Naive B cell (primary cell): ENCODE results near the gene KCNQ1. TPM values are rescaled to one million over a fixed set of nuclear protein-coding genes. Genes with fewer than 3 reads are reported as not detected.

ENCODE experiments used
- ATAC-seq, 2 donors: fragments of 150-1000 bp; cut with Tn5 transposase; 2 replicates each; pipeline ENCODE4 v1.10.0; 2021; ENCODE audit warnings: low read depth in 2 of 2, mild to moderate bottlenecking in 2 of 2, moderate library complexity in 2 of 2
- DNase-seq: peaks from one replicate; pipeline ENCODE4 v3.0.0; 2022
- H3K27ac Mint-ChIP-seq, 6 donors: one replicate each; pipeline ENCODE4 v1.8.0; 2020 to 2022; ENCODE audit warnings: mild to moderate bottlenecking in 6 of 6, mixed read lengths in 6 of 6, moderate library complexity in 5 of 6, inconsistent platforms in 2 of 6
- H3K27me3 Mint-ChIP-seq, 3 donors: one replicate each; pipeline ENCODE4 v1.8.0; 2021 to 2022; ENCODE audit warnings: mixed read lengths in 3 of 3, mild to moderate bottlenecking in 1 of 3
- H3K36me3 Mint-ChIP-seq, 2 donors: one replicate each; pipeline ENCODE4 v1.8.0; 2020 to 2022; ENCODE audit warnings: mixed read lengths in 2 of 2, inconsistent platforms in 1 of 2, mild to moderate bottlenecking in 1 of 2
- H3K4me1 Mint-ChIP-seq, 3 donors: one replicate each; pipeline ENCODE4 v1.8.0; 2020 to 2022; ENCODE audit warnings: mixed read lengths in 3 of 3, inconsistent platforms in 1 of 3, mild to moderate bottlenecking in 1 of 3, moderate library complexity in 1 of 3
- H3K4me3 Mint-ChIP-seq, 8 donors: one replicate each; pipeline ENCODE4 v1.8.0; 2020 to 2022; ENCODE audit warnings: mild to moderate bottlenecking in 8 of 8, mixed read lengths in 8 of 8, moderate library complexity in 8 of 8, inconsistent platforms in 2 of 8
- H3K9me3 Mint-ChIP-seq, 7 donors: one replicate each; pipeline ENCODE4 v1.8.0; 2020 to 2022; ENCODE audit warnings: mixed read lengths in 7 of 7, mild to moderate bottlenecking in 5 of 7, inconsistent platforms in 2 of 7, moderate library complexity in 1 of 7
- polyA plus RNA-seq, 6 donors: library from polyadenylated mRNA; unstranded; fragments of 300-500 nt; fragmentation: Illumina TruSeq; gene quantifications; one replicate each; pipeline ENCODE4 v1.2.3, GENCODE V29; 2021; ENCODE audit warnings: low read depth in 6 of 6

The KCNQ1 gene
- polyA plus RNA-seq, 6 donors from 2014 or later, result 9.3 to 22.6 (median 10.3) TPM

GRCh38 chr11:2577991-2578928 lies 133.5 kb downstream of the KCNQ1 start:
- Mint-ChIP-seq H3K9me3 (no peaks in the 10 kb centered on the region), H3K27ac (no peak overlapping the region), H3K4me1 (peaks cover 0 to 5% (median 0%) of the 10 kb centered on the region in 3 donors), H3K36me3 (no peaks in the 10 kb centered on the region), H3K27me3 (no peaks in the 10 kb centered on the region), H3K4me3 (peak overlapping the region in 1 of 8 donors; percentile 10)
- no peak for ATAC-seq
- DNase-seq, result no peak

GRCh38 chr11:2578929-2579270 lies 134.1 kb downstream of the KCNQ1 start:
- no peak for DNase-seq
- H3K36me3 Mint-ChIP-seq, result no peaks in the 10 kb centered on the region
- no peaks in the 10 kb centered on the region for H3K9me3 Mint-ChIP-seq
- peaks cover 0 to 5% (median 0%) of the 10 kb centered on the region in 3 donors for H3K4me1 Mint-ChIP-seq
- no peak overlapping the region for H3K4me3 Mint-ChIP-seq
- H3K27ac Mint-ChIP-seq, result no peak overlapping the region
- H3K27me3 Mint-ChIP-seq, result no peaks in the 10 kb centered on the region
- ATAC-seq, result no peak

DNA sequence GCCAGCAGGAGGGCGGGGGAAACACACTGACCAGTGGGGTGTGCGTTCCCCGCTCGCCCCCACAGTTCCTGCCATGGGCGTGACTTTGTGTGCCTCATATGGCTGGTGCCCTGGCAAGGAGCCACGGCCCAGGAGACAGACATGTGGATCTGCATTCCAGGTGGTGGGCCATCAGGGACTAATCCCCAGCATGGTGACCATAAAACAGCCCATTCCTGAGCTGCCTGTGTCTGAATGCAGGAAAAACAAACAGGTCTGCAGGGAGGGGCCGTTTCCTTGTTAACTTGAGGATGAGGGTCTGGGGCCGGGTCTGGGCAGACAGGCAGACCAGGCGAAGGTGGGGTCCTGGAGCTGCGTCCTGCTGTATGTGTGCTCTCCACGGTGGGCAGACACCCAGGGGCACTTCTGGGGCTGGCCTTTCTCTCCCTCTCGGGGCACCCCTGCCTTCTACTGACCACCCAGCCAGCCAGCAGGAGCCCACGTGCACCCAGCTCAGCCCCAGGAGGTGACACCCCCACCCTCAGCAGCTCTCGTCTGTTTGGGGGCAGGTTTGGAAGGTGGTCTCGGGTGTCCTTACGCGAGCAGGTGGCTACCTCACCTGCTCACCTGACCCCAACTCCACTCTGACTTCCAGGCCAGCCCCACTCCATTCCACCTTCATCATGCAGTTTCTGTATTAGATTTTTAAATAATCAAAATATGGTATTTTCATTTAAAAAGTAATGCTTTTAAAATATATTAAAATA lies 134.7 kb downstream of the KCNQ1 start:
- H3K4me1 Mint-ChIP-seq, result peaks cover 0 to 5% (median 0%) of the 10 kb centered on the region in 3 donors

DNA sequence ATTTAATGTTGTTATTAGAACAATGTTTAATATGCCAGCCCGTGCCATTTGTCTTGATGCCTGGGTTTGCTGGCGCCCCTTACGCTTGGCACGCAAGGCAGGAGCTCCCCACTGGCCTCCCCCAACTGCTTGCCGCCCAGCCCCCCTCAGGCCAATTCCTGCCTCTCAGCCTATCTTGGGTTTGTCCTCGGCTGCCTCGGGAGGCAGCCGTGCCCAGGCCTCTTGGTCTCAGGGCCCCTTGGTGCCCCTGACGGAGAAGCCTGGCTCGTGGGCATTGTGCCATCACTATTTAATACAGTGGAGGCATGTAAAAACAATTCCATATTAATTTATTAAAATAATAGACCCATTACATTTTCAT lies 135.2 kb downstream of the KCNQ1 start:
- peaks cover 0 to 5% (median 0%) of the 10 kb centered on the region in 3 donors for H3K4me1 Mint-ChIP-seq
- DNase-seq, result no peak
- no peaks in the 10 kb centered on the region for H3K9me3 Mint-ChIP-seq
- ATAC-seq, result no peak
- H3K27ac Mint-ChIP-seq, result no peak overlapping the region
- no peak overlapping the region for H3K4me3 Mint-ChIP-seq
- no peaks in the 10 kb centered on the region for H3K36me3 Mint-ChIP-seq
- H3K27me3 Mint-ChIP-seq, result no peaks in the 10 kb centered on the region

More for the DNA sequence above, 134.7 kb downstream of the KCNQ1 start:
- DNase-seq, result no peak
- H3K9me3 Mint-ChIP-seq, result no peaks in the 10 kb centered on the region
- H3K27me3 Mint-ChIP-seq, result no peaks in the 10 kb centered on the region
- H3K36me3 Mint-ChIP-seq, result no peaks in the 10 kb centered on the region
- H3K4me3 Mint-ChIP-seq, result no peak overlapping the region
- peak overlapping the region in 1 of 6 donors; percentile 44 for H3K27ac Mint-ChIP-seq
- no peak for ATAC-seq

GRCh38 chr11:2580571-2581001 lies 135.8 kb downstream of the KCNQ1 start:
- Mint-ChIP-seq H3K9me3 (no peaks in the 10 kb centered on the region), H3K36me3 (no peaks in the 10 kb centered on the region), H3K4me3 (no peak overlapping the region), H3K27me3 (no peaks in the 10 kb centered on the region), H3K27ac (no peak overlapping the region), H3K4me1 (peaks cover 0 to 5% (median 0%) of the 10 kb centered on the region in 3 donors)
- no peak for ATAC-seq
- no peak for DNase-seq

DNA sequence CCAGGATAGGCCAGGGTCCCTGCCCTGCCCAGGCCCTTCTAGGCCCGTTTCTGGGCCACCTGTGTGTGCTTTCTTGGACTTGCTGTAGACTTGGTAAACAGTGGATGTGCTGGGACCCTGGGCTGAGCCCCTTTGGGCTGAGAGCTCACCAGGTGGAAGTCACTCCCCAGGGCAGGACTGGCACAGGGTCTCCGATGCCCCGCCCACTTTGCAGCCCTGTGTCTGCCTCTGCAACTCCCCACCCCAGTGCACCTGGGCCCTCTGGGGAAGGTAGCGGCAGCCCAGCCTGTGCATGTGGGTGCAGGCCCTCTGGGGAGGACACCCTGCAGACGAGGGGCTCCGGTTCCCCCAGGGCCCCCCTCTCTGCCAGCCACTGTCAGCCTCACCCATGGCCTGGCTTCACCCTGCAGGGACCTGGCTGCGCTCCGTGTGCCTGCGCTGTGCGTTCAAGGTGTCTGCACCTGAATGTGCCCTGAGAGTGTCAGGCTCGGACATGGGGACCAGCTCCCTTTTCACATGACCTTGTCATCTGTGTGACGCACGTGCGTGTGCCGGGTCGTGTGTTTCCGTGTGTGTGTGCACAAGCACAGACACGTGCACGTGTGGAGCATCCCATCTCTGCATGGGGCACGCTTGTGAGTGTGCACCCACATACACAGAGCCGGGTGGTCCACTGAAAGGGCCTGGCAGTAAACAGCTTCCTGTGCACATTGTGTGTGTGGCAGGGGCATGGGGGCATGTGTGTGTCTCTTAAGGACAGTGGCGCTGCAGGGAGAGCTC lies 136.5 kb downstream of the KCNQ1 start:
- no peak for ATAC-seq
- Mint-ChIP-seq H3K27me3 (no peaks in the 10 kb centered on the region), H3K4me3 (no peak overlapping the region), H3K4me1 (peaks cover 0 to 5% (median 0%) of the 10 kb centered on the region in 3 donors), H3K9me3 (no peaks in the 10 kb centered on the region), H3K27ac (no peak overlapping the region), H3K36me3 (no peaks in the 10 kb centered on the region)
- no peak for DNase-seq

DNA sequence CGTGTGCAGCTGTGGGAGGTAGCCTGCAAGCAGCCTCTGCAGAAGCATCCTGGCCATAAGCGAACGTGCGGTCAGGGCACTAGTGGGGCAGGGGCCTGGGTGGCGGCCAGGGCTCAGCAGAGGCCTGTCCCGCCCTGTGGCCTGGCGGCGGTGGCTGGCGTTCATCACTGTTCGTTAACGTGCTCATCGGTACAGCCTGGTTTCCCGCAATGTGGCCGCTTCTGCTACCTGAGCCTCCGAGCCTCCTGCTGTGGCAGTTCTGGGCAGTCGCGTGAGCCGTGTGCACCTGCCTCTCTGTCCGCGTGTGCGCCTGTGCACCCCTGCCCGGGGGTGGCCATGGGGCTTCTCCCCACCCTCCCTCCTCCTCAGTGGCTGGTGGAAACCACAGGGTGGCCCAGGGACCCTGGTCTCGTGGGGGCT lies 137.1 kb downstream of the KCNQ1 start:
- Mint-ChIP-seq H3K27me3 (no peaks in the 10 kb centered on the region), H3K9me3 (no peaks in the 10 kb centered on the region), H3K27ac (no peak overlapping the region), H3K36me3 (no peaks in the 10 kb centered on the region), H3K4me3 (no peak overlapping the region), H3K4me1 (peaks cover 0 to 5% (median 0%) of the 10 kb centered on the region in 3 donors)
- no peak for DNase-seq
- no peak for ATAC-seq

DNA sequence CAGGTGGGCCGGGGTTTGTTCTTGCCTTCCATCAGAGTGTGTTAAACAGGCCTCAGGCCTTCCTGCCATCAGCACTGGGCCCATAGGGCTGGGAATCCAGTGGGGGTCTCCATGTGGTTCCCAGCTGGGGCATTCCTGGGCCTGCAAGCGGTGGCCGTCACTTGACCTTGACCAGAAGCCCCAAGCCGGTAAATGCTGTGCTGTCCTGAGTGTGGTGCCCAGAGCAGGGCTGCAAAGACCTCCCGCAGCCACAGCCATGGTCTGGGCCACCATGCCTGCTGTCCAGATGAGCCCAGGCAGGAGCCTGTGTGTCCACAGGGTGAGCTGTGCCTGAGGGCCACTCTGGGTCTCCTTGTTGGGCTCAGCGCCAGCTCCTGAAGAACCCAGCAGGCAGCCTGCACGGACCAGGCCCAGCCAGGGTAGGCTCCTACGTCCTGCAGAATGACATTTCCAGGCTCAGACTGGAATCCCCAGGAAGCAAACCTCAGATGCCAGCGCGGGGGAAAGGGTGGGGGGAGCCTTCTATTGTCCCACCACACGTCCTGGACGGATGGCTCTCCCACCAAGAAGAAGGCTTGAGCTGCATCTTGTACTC lies 137.6 kb downstream of the KCNQ1 start:
- no peaks in the 10 kb centered on the region for H3K9me3 Mint-ChIP-seq
- H3K27ac Mint-ChIP-seq, result no peak overlapping the region
- H3K36me3 Mint-ChIP-seq, result no peaks in the 10 kb centered on the region
- ATAC-seq (no peak), DNase-seq (no peak)
- H3K4me1 Mint-ChIP-seq, result peaks cover 0 to 5% (median 0%) of the 10 kb centered on the region in 3 donors
- no peaks in the 10 kb centered on the region for H3K27me3 Mint-ChIP-seq
- H3K4me3 Mint-ChIP-seq, result no peak overlapping the region

GRCh38 chr11:2582946-2583604 lies 138.3 kb downstream of the KCNQ1 start:
- H3K36me3 Mint-ChIP-seq, result no peaks in the 10 kb centered on the region
- no peak for DNase-seq
- no peaks in the 10 kb centered on the region for H3K27me3 Mint-ChIP-seq
- peaks cover 0 to 5% (median 0%) of the 10 kb centered on the region in 3 donors for H3K4me1 Mint-ChIP-seq
- ATAC-seq, result no peak
- peak overlapping the region in 1 of 6 donors; percentile 26 for H3K27ac Mint-ChIP-seq
- no peaks in the 10 kb centered on the region for H3K9me3 Mint-ChIP-seq
- no peak overlapping the region for H3K4me3 Mint-ChIP-seq

DNA sequence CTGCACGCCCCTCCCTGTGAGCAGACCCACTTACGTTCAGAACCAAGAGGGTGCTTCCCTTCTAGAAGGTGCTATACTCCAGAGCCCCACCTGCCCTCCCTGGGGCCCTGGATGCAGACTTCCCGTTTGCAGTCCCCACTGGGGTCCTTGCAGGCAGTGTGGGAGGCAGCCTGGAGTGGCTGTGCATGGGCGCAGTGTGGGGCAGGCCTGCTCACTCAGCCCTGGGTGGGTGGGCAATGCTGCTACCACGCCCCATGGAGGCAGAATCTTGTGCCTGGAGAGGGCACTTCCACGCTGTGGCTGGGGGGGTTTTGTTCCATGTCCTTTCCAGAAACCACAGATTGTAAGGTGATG lies 138.8 kb downstream of the KCNQ1 start:
- DNase-seq, result no peak
- no peaks in the 10 kb centered on the region for H3K36me3 Mint-ChIP-seq
- H3K9me3 Mint-ChIP-seq, result no peaks in the 10 kb centered on the region
- H3K27me3 Mint-ChIP-seq, result no peaks in the 10 kb centered on the region
- no peak for ATAC-seq
- H3K4me1 Mint-ChIP-seq, result peaks cover 0 to 5% (median 0%) of the 10 kb centered on the region in 3 donors
- peak overlapping the region in 1 of 6 donors; percentile 26 for H3K27ac Mint-ChIP-seq
- H3K4me3 Mint-ChIP-seq, result no peak overlapping the region

DNA sequence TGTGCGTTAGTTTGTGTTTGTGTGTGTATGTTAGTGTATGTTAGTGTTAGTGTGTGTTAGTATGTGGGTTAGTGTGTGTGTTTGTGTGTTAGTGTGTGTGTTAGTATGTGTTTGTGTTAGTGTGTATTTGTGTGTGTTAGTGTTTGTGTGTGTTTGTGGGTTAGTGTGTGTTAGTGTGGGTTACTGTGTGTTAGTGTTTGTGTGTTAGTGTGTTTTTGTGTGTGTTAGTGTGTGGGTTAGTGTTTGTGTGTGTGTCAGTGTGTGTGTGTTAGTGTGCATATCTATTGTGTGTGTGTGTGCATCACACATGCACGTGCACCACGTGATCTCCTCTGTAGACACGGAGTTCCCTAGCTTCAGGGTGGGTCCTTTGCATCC lies 139.6 kb downstream of the KCNQ1 start:
- Mint-ChIP-seq H3K36me3 (no peaks in the 10 kb centered on the region), H3K4me1 (no peaks in the 10 kb centered on the region), H3K27me3 (no peaks in the 10 kb centered on the region), H3K4me3 (no peak overlapping the region), H3K9me3 (no peaks in the 10 kb centered on the region), H3K27ac (no peak overlapping the region)
- DNase-seq (no peak), ATAC-seq (no peak)

GRCh38 chr11:2584812-2585565 lies 140.2 kb downstream of the KCNQ1 start:
- H3K9me3 Mint-ChIP-seq, result no peaks in the 10 kb centered on the region
- H3K27ac Mint-ChIP-seq, result no peak overlapping the region
- no peaks in the 10 kb centered on the region for H3K27me3 Mint-ChIP-seq
- DNase-seq (no peak), ATAC-seq (no peak)
- H3K36me3 Mint-ChIP-seq, result no peaks in the 10 kb centered on the region
- no peaks in the 10 kb centered on the region for H3K4me1 Mint-ChIP-seq
- H3K4me3 Mint-ChIP-seq, result no peak overlapping the region
